Keratinocyte (primary cell): Measurements from ENCODE around the gene MTSS2. TPM values are rescaled to one million over a fixed set of nuclear protein-coding genes. Genes with fewer than 3 reads are reported as not detected.

Source experiments
- DNase-seq: peaks from one replicate; pipeline ENCODE4 v3.0.0-alpha.2; 2011; ENCODE audit warnings: low read depth, missing footprints, low spot score
- FAIRE-seq: peaks from 2 replicates; lab custom pipeline; 2011; peaks lifted over from hg19 to GRCh38; lab: Jason Lieb, UNC
- H2AFZ ChIP-seq: 2 replicates; pipeline ENCODE4 v1.6.0; 2012; ENCODE audit warnings: low read length, control low read depth, inconsistent platforms; ENCODE audit not compliant: control insufficient read depth
- H3K27ac ChIP-seq: 2 replicates; pipeline ENCODE4 v1.5.1; 2011; ENCODE audit warnings: low read length; ENCODE audit not compliant: control insufficient read depth, insufficient read depth
- H3K27me3 ChIP-seq: 3 replicates; pipeline ENCODE4 v1.6.0; 2011; ENCODE audit warnings: low read length; ENCODE audit not compliant: control insufficient read depth, insufficient read depth; ENCODE audit errors: extremely low read depth
- H3K36me3 ChIP-seq, 2 experiments: 2 replicates in 1 of 2; 3 replicates in 1 of 2; pipeline ENCODE4 v1.5.1; 2011; ENCODE audit warnings: low read length in 2 of 2, mild to moderate bottlenecking in 1 of 2; ENCODE audit not compliant: control insufficient read depth in 2 of 2, insufficient read depth in 2 of 2; ENCODE audit errors: extremely low read depth in 1 of 2
- H3K4me1 ChIP-seq: 3 replicates; pipeline ENCODE4 v1.5.1; 2011; ENCODE audit warnings: low read length; ENCODE audit not compliant: control insufficient read depth, insufficient read depth; ENCODE audit errors: extremely low read depth
- H3K4me2 ChIP-seq: 3 replicates; pipeline ENCODE4 v1.6.0; 2011; ENCODE audit warnings: low read depth, low read length; ENCODE audit not compliant: control insufficient read depth, insufficient read depth; ENCODE audit errors: extremely low read depth
- H3K4me3 ChIP-seq, 3 experiments: fragments of 200-600 bp in 1 of 3; sonication (generic) in 1 of 3; 2 replicates in 2 of 3; 3 replicates in 1 of 3; pipeline ENCODE4 v1.5.1; 2011 to 2016; ENCODE audit warnings: low read length in 3 of 3, mild to moderate bottlenecking in 3 of 3, control low read depth in 2 of 3, inconsistent platforms in 1 of 3, low read depth in 1 of 3, mixed read lengths in 1 of 3, mixed run types in 1 of 3, moderate library complexity in 1 of 3; ENCODE audit not compliant: control insufficient read depth in 2 of 3, insufficient read depth in 2 of 3; ENCODE audit errors: extremely low read depth in 1 of 3
- H3K79me2 ChIP-seq: 2 replicates; pipeline ENCODE4 v1.6.0; 2012; ENCODE audit warnings: low read length; ENCODE audit not compliant: control insufficient read depth, insufficient read depth
- H3K9ac ChIP-seq: 3 replicates; pipeline ENCODE4 v1.6.0; 2011; ENCODE audit warnings: low read length; ENCODE audit not compliant: control insufficient read depth, insufficient read depth; ENCODE audit errors: extremely low read depth
- H3K9me1 ChIP-seq: 3 replicates; pipeline ENCODE4 v1.6.0; 2011; ENCODE audit warnings: low read length; ENCODE audit not compliant: control insufficient read depth, insufficient read depth; ENCODE audit errors: extremely low read depth
- H3K9me3 ChIP-seq: 2 replicates; pipeline ENCODE4 v1.5.1; 2012; ENCODE audit warnings: low read depth, low read length; ENCODE audit not compliant: control insufficient read depth
- H4K20me1 ChIP-seq: 3 replicates; pipeline ENCODE4 v1.6.0; 2011; ENCODE audit warnings: low read length; ENCODE audit not compliant: control insufficient read depth, insufficient read depth; ENCODE audit errors: extremely low read depth
- EZH2 ChIP-seq: IDR thresholded peaks from one replicate; pipeline ENCODE4 v1.6.1; 2012; ENCODE audit warnings: inconsistent platforms, mild to moderate bottlenecking, low read length, moderate library complexity
- dilution Hi-C: fragments of 300-500 bp; cut with MboI; formaldehyde crosslinking; loops from one replicate; pipeline ENCODE4 v1.7.0; 2020; ENCODE audit warnings: low sequenced_read_pairs; ENCODE audit not compliant: extremely low pct_ligation_motif_present
- polyA plus RNA-seq, 5 experiments: library from polyadenylated mRNA; depleted of rRNA in 3 of 5; stranded (reverse) in 3 of 5; stranded (forward) in 1 of 5; unstranded in 1 of 5; fragments of >200 nt; gene quantifications; 1 replicate in 1 of 5; 2 replicates in 3 of 5; 3 replicates in 1 of 5; pipeline versions ENCODE4 v1.2.1 to v1.2.3, GENCODE V29; 2011 to 2012; ENCODE audit warnings: missing spikeins in 2 of 5, low read depth in 1 of 5, low replicate concordance in 1 of 5
- TF ChIP-seq, protein P1 (sequence below), 3 experiments: IDR thresholded peaks in 1 of 3; conservative IDR thresholded peaks in 1 of 3; optimal IDR thresholded peaks in 1 of 3; 2 replicates in 2 of 3; 3 replicates in 1 of 3; pipeline versions ENCODE3 to v1.5.1; 2011; ENCODE audit warnings: low read length in 3 of 3, mild to moderate bottlenecking in 3 of 3, moderate library complexity in 2 of 3, control low read depth in 1 of 3, inconsistent platforms in 1 of 3; ENCODE audit not compliant: insufficient read depth in 2 of 3; ENCODE audit errors: extremely low read depth in 1 of 3

Gene MTSS2
- polyA plus RNA-seq, 1 donor (not counting 4 experiments of a cell fraction or from before 2014, with no cell fraction given): 13.3 TPM

DNA sequence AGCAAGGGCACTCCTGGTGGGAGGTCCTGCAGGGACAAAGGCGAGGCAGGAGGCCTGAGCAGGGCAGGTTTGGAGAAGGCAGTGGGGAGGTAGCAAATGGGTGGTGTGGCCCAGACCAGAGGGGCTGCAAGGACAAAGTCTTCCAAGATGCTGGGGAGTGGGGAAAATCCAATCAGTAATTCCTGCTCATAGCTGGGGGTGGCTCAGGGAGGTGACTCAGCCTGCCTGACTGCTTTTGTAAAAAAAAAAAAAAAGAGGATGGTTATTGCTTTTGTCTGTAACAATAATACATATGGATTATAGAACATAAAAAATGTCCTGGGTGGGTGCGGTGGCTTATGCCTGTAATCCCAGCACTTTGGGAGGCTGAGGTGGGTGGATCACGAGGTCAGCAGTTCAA, 34.3 kb downstream of the MTSS2 start:
- Histone ChIP-seq H3K4me1 (peaks cover 5% of the 10 kb centered on the region), H3K79me2 (no peaks in the 10 kb centered on the region), H3K4me3 (no peak overlapping the region), H2AFZ (no peak overlapping the region), H3K9ac (no peak overlapping the region), H4K20me1 (peaks cover 3% of the 10 kb centered on the region), H3K27me3 (no peaks in the 10 kb centered on the region), H3K9me1 (no peaks in the 10 kb centered on the region), H3K9me3 (no peaks in the 10 kb centered on the region), H3K36me3 (no peaks in the 10 kb centered on the region), H3K27ac (no peak overlapping the region), H3K4me2 (no peak overlapping the region)
- TF ChIP-seq EZH2: no peak
- TF ChIP-seq, protein P1, sequence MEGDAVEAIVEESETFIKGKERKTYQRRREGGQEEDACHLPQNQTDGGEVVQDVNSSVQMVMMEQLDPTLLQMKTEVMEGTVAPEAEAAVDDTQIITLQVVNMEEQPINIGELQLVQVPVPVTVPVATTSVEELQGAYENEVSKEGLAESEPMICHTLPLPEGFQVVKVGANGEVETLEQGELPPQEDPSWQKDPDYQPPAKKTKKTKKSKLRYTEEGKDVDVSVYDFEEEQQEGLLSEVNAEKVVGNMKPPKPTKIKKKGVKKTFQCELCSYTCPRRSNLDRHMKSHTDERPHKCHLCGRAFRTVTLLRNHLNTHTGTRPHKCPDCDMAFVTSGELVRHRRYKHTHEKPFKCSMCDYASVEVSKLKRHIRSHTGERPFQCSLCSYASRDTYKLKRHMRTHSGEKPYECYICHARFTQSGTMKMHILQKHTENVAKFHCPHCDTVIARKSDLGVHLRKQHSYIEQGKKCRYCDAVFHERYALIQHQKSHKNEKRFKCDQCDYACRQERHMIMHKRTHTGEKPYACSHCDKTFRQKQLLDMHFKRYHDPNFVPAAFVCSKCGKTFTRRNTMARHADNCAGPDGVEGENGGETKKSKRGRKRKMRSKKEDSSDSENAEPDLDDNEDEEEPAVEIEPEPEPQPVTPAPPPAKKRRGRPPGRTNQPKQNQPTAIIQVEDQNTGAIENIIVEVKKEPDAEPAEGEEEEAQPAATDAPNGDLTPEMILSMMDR (optimal IDR thresholded peaks at IDR 0.05 in 1 of 3, IDR thresholded peaks at IDR 0.05 in 1 of 3, conservative IDR thresholded peaks at IDR 0.05 in 1 of 3; ENCODE audit: extremely low read depth in 1 of 3, insufficient read depth in 2 of 3, low read length in 3 of 3): no peak
- dilution Hi-C loops: no loop called here
- no peak for FAIRE-seq
- DNase-seq: no peak

DNA sequence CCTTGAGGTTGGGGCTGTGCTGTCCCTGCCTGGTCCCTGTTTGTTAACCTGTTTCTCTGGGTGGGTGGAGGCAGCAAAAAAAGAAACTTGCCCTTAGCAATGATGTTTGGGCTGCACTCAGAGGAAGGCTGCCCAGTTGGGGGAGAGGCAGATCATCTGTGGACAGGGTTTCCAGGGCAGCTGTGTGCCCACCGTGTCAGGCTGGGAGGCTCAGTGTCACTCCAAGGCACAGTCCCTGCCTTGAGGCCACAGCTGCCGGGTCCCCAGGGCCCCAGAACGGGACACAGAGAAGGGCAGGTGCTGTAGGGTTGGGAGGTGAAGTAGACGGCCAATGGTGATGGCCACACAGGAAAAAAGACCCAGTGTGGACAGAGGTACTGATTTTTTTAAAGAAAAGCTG, 35.6 kb downstream of the MTSS2 start:
- H3K9me3 ChIP-seq: no peaks in the 10 kb centered on the region
- H4K20me1 ChIP-seq: peaks cover 3% of the 10 kb centered on the region
- H2AFZ ChIP-seq: no peak overlapping the region
- peaks cover 5% of the 10 kb centered on the region for H3K4me1 ChIP-seq
- H3K27me3 ChIP-seq: no peaks in the 10 kb centered on the region
- dilution Hi-C loops: no loop called here
- no peak overlapping the region for H3K4me2 ChIP-seq
- no peak for DNase-seq
- H3K36me3 ChIP-seq: no peaks in the 10 kb centered on the region
- H3K9me1 ChIP-seq: no peaks in the 10 kb centered on the region
- H3K4me3 ChIP-seq: no peak overlapping the region
- no peak overlapping the region for H3K27ac ChIP-seq
- no peaks in the 10 kb centered on the region for H3K79me2 ChIP-seq
- TF ChIP-seq, protein P1 (optimal IDR thresholded peaks at IDR 0.05 in 1 of 3, IDR thresholded peaks at IDR 0.05 in 1 of 3, conservative IDR thresholded peaks at IDR 0.05 in 1 of 3; ENCODE audit: extremely low read depth in 1 of 3, insufficient read depth in 2 of 3, low read length in 3 of 3): no peak
- no peak for TF ChIP-seq EZH2
- no peak overlapping the region for H3K9ac ChIP-seq
- no peak for FAIRE-seq
